ENCODE results near the gene POLL.

The POLL gene

DNA sequence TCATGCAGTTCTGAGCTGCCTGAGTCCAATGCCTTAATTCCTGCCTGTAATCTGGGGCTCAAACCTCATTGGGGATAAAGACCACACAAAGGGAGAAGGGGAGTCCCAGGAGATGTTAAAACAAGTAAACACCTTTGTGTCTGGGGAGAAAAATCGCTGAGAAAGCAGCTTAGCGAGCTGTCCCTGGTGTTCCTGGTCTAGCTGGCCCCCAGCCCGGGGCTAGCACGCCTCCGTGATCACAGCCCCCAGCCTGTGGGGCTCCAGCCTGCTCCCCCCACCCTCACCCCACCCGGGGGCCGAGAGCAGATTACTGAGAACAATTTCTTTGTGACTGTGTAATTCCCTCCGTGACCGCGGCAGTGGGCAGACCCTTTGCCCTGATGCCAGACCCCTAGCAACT is 24.8 kb upstream of the POLL start:
- TF ChIP-seq, protein P1, sequence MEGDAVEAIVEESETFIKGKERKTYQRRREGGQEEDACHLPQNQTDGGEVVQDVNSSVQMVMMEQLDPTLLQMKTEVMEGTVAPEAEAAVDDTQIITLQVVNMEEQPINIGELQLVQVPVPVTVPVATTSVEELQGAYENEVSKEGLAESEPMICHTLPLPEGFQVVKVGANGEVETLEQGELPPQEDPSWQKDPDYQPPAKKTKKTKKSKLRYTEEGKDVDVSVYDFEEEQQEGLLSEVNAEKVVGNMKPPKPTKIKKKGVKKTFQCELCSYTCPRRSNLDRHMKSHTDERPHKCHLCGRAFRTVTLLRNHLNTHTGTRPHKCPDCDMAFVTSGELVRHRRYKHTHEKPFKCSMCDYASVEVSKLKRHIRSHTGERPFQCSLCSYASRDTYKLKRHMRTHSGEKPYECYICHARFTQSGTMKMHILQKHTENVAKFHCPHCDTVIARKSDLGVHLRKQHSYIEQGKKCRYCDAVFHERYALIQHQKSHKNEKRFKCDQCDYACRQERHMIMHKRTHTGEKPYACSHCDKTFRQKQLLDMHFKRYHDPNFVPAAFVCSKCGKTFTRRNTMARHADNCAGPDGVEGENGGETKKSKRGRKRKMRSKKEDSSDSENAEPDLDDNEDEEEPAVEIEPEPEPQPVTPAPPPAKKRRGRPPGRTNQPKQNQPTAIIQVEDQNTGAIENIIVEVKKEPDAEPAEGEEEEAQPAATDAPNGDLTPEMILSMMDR (IDR thresholded peaks at IDR 0.05; ENCODE audit: low read depth, low read length, poor library complexity, severe bottlenecking) = no peak
- TF ChIP-seq EZH2phosphoT487 (IDR thresholded peaks at IDR 0.05; ENCODE audit: borderline replicate concordance, low read length) = no peak
- Histone ChIP-seq H3K79me2 (ENCODE audit: control insufficient read depth, low read length) (no peaks in the 10 kb centered on the region), H3K9me3 (ENCODE audit: control insufficient read depth, insufficient read depth, low read length) (no peaks in the 10 kb centered on the region), H3K27me3 (ENCODE audit: control insufficient read depth, low read length) (no peaks in the 10 kb centered on the region), H3K4me1 (ENCODE audit: control insufficient read depth, low read length) (peaks cover 15% of the 10 kb centered on the region), H3F3A (ENCODE audit: control insufficient read depth, insufficient read depth) (peaks cover 8% of the 10 kb centered on the region), H3K4me3 (ENCODE audit: low read length) (no peak overlapping the region), H3K4me2 (ENCODE audit: low read length) (no peak overlapping the region), H3K27ac (ENCODE audit: low read depth, low read length) (no peak overlapping the region), H3K36me3 (ENCODE audit: control insufficient read depth, low read length) (peaks cover 58% of the 10 kb centered on the region), H3K9me2 (replicated peaks; ENCODE audit: control insufficient read depth, low read length) (no peaks in the 10 kb centered on the region), H4K20me1 (ENCODE audit: control insufficient read depth, insufficient read depth, low read depth, low read length) (peaks cover 2% of the 10 kb centered on the region; the same call in 1 of the 2 replicates)

DNA sequence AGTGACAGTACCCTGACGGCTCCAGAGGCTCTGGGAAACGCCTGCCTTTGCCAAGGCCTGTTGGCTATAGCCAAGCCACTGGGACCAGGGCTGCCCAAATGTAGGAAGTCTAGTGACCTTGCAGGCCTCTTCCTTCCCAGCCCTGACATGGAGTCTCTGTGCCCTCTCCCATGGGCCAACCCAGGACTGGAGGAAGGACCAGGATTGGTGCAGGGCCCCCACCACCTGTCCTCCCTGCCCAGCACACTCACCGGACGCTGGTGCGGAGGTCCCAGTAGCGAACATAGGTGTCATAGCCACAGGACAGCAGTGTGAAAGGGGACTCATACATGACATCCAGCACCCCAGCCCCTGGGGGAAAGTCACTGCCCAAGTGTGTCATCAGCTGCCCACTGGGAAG is 24.0 kb upstream of the POLL start:
- Histone ChIP-seq H3K9me3 (ENCODE audit: control insufficient read depth, insufficient read depth, low read length) (no peaks in the 10 kb centered on the region), H3K79me2 (ENCODE audit: control insufficient read depth, low read length) (no peaks in the 10 kb centered on the region), H4K20me1 (ENCODE audit: control insufficient read depth, insufficient read depth, low read depth, low read length) (no peaks in the 10 kb centered on the region), H3F3A (ENCODE audit: control insufficient read depth, insufficient read depth) (peaks cover 1% of the 10 kb centered on the region; the same call in 1 of the 2 replicates), H3K4me3 (ENCODE audit: low read length) (no peak overlapping the region), H3K4me2 (ENCODE audit: low read length) (no peak overlapping the region), H3K27me3 (ENCODE audit: control insufficient read depth, low read length) (no peaks in the 10 kb centered on the region), H3K9me2 (replicated peaks; ENCODE audit: control insufficient read depth, low read length) (no peaks in the 10 kb centered on the region), H3K36me3 (ENCODE audit: control insufficient read depth, low read length) (peaks cover 52% of the 10 kb centered on the region), H3K4me1 (ENCODE audit: control insufficient read depth, low read length) (peaks cover 7% of the 10 kb centered on the region), H3K27ac (ENCODE audit: low read depth, low read length) (no peak overlapping the region)
- TF ChIP-seq EZH2phosphoT487 (IDR thresholded peaks at IDR 0.05; ENCODE audit: borderline replicate concordance, low read length) = no peak
- TF ChIP-seq, protein P1 (IDR thresholded peaks at IDR 0.05; ENCODE audit: low read depth, low read length, poor library complexity, severe bottlenecking) = no peak

- no peak overlapping the region for H3K4me3 ChIP-seq (ENCODE audit: low read length)
- no peaks in the 10 kb centered on the region for H4K20me1 ChIP-seq (ENCODE audit: control insufficient read depth, insufficient read depth, low read depth, low read length)
- H3K9me3 ChIP-seq (ENCODE audit: control insufficient read depth, insufficient read depth, low read length) = no peaks in the 10 kb centered on the region
- no peaks in the 10 kb centered on the region for H3F3A ChIP-seq (ENCODE audit: control insufficient read depth, insufficient read depth)
- no peak overlapping the region for H3K27ac ChIP-seq (ENCODE audit: low read depth, low read length)
- TF ChIP-seq EZH2phosphoT487 (IDR thresholded peaks at IDR 0.05; ENCODE audit: borderline replicate concordance, low read length) = no peak
- TF ChIP-seq, protein P1 (IDR thresholded peaks at IDR 0.05; ENCODE audit: low read depth, low read length, poor library complexity, severe bottlenecking) = no peak
- H3K36me3 ChIP-seq (ENCODE audit: control insufficient read depth, low read length) = peaks cover 44% of the 10 kb centered on the region
- H3K4me2 ChIP-seq (ENCODE audit: low read length) = no peak overlapping the region
- no peaks in the 10 kb centered on the region; the same call in 1 of the 2 replicates for H3K4me1 ChIP-seq (ENCODE audit: control insufficient read depth, low read length)
- no peaks in the 10 kb centered on the region for H3K9me2 ChIP-seq (replicated peaks; ENCODE audit: control insufficient read depth, low read length)
- no peaks in the 10 kb centered on the region for H3K27me3 ChIP-seq (ENCODE audit: control insufficient read depth, low read length)
- no peaks in the 10 kb centered on the region for H3K79me2 ChIP-seq (ENCODE audit: control insufficient read depth, low read length)
Observed at GRCh38 chr10:101611096-101611905, 23.2 kb upstream of the POLL start.

Measured in DOHH2 (cell line).